ENCODE results near the gene TNFRSF11A.
A peak's percentile ranks its signal among the peaks of the same experiment; 100 is the strongest.

The TNFRSF11A gene

GRCh38 chr18:62348474-62348873 is 23.4 kb downstream of the TNFRSF11A start:
- Histone ChIP-seq H3K14ac (ENCODE audit: low read length) (no peak overlapping the region), H2BK5ac (ENCODE audit: low read length) (no peak overlapping the region), H3K4me3 (ENCODE audit: low read length in 2 of 2) (no peak overlapping the region), H3K79me1 (ENCODE audit: low read depth, low read length) (no peaks in the 10 kb centered on the region), H3K4ac (ENCODE audit: low read length) (no peak overlapping the region), H3K27me3 (ENCODE audit: control insufficient read depth in 3 of 3, insufficient read depth in 3 of 3, low read depth in 1 of 3, low read length in 3 of 3) (peaks cover 0 to 3% (median 0%) of the 10 kb centered on the region in 3 experiments), H3K4me2 (ENCODE audit: insufficient read depth, low read length, poor library complexity, severe bottlenecking) (no peak overlapping the region), H4K8ac (ENCODE audit: low read depth, low read length) (no peak overlapping the region), H4K91ac (ENCODE audit: low read depth, low read length, poor library complexity) (no peak overlapping the region), H3K27ac (replicated peaks; ENCODE audit: low read length) (no peak overlapping the region), H3K4me1 (ENCODE audit: control insufficient read depth in 2 of 2, insufficient read depth in 1 of 2, low read depth in 1 of 2, low read length in 2 of 2) (peaks cover 8 to 12% of the 10 kb centered on the region in 2 donors), H2BK120ac (ENCODE audit: low read depth, low read length) (no peak overlapping the region), H2BK15ac (ENCODE audit: low read length) (no peak overlapping the region), H3K9ac (ENCODE audit: low read depth, low read length, poor library complexity) (no peak overlapping the region), H3K36me3 (replicated peaks in 1 of 2; ENCODE audit: control insufficient read depth in 2 of 2, insufficient read depth in 2 of 2, low read length in 2 of 2) (no peaks in the 10 kb centered on the region), H3K23ac (ENCODE audit: low read depth, low read length, poor library complexity) (no peak overlapping the region), H2AK5ac (ENCODE audit: low read depth, low read length) (no peak overlapping the region), H3K18ac (ENCODE audit: low read length) (no peak overlapping the region), H3K9me3 (replicated peaks in 1 of 2; ENCODE audit: control insufficient read depth in 2 of 2, insufficient read depth in 1 of 2, low read depth in 1 of 2, low read length in 2 of 2) (no peaks in the 10 kb centered on the region), H2AFZ (ENCODE audit: low read length) (no peak overlapping the region), H2BK12ac (ENCODE audit: low read length) (no peak overlapping the region)
- no peak for DNase-seq (ENCODE audit: low spot score)
- no CpG with 5 or more reads among the region's 4 CpGs for WGBS, 2 donors (ENCODE audit: extremely low coverage in 2 of 2, insufficient read length in 2 of 2, insufficient replicate concordance in 1 of 2)

GRCh38 chr18:62353170-62353569 is 28.1 kb downstream of the TNFRSF11A start:
- no peaks in the 10 kb centered on the region for H3K9me3 ChIP-seq (replicated peaks in 1 of 2; ENCODE audit: control insufficient read depth in 2 of 2, insufficient read depth in 1 of 2, low read depth in 1 of 2, low read length in 2 of 2)
- H3K18ac ChIP-seq (ENCODE audit: low read length): no peak overlapping the region
- H3K4ac ChIP-seq (ENCODE audit: low read length): no peak overlapping the region
- no peak overlapping the region for H2BK12ac ChIP-seq (ENCODE audit: low read length)
- H4K8ac ChIP-seq (ENCODE audit: low read depth, low read length): no peak overlapping the region
- H2BK5ac ChIP-seq (ENCODE audit: low read length): no peak overlapping the region
- DNase-seq (ENCODE audit: low spot score): no peak
- no peak overlapping the region for H3K27ac ChIP-seq (replicated peaks; ENCODE audit: low read length)
- no peak overlapping the region for H4K91ac ChIP-seq (ENCODE audit: low read depth, low read length, poor library complexity)
- WGBS, 2 donors (ENCODE audit: extremely low coverage in 2 of 2, insufficient read length in 2 of 2, insufficient replicate concordance in 1 of 2): no CpG with 5 or more reads among the region's 7 CpGs
- H3K4me2 ChIP-seq (ENCODE audit: insufficient read depth, low read length, poor library complexity, severe bottlenecking): no peak overlapping the region
- H3K9ac ChIP-seq (ENCODE audit: low read depth, low read length, poor library complexity): no peak overlapping the region
- H3K4me3 ChIP-seq (ENCODE audit: low read length in 2 of 2): no peak overlapping the region
- H3K27me3 ChIP-seq (ENCODE audit: control insufficient read depth in 3 of 3, insufficient read depth in 3 of 3, low read depth in 1 of 3, low read length in 3 of 3): no peaks in the 10 kb centered on the region
- no peak overlapping the region for H2BK15ac ChIP-seq (ENCODE audit: low read length)
- H3K23ac ChIP-seq (ENCODE audit: low read depth, low read length, poor library complexity): no peak overlapping the region
- no peak overlapping the region for H2AK5ac ChIP-seq (ENCODE audit: low read depth, low read length)
- H2BK120ac ChIP-seq (ENCODE audit: low read depth, low read length): no peak overlapping the region
- no peak overlapping the region for H2AFZ ChIP-seq (ENCODE audit: low read length)
- H3K4me1 ChIP-seq (ENCODE audit: control insufficient read depth in 2 of 2, insufficient read depth in 1 of 2, low read depth in 1 of 2, low read length in 2 of 2): no peaks in the 10 kb centered on the region
- H3K36me3 ChIP-seq (replicated peaks in 1 of 2; ENCODE audit: control insufficient read depth in 2 of 2, insufficient read depth in 2 of 2, low read length in 2 of 2): no peaks in the 10 kb centered on the region
- no peak overlapping the region for H3K14ac ChIP-seq (ENCODE audit: low read length)
- no peaks in the 10 kb centered on the region for H3K79me1 ChIP-seq (ENCODE audit: low read depth, low read length)

- Histone ChIP-seq H3K23ac (ENCODE audit: low read depth, low read length, poor library complexity) (no peak overlapping the region), H3K4me2 (ENCODE audit: insufficient read depth, low read length, poor library complexity, severe bottlenecking) (no peak overlapping the region), H3K18ac (ENCODE audit: low read length) (peak overlapping the region; percentile 89), H2BK120ac (ENCODE audit: low read depth, low read length) (no peak overlapping the region), H4K91ac (ENCODE audit: low read depth, low read length, poor library complexity) (peak overlapping the region; percentile 88), H2BK12ac (ENCODE audit: low read length) (no peak overlapping the region), H2AK5ac (ENCODE audit: low read depth, low read length) (peak overlapping the region; percentile 79), H3K9ac (ENCODE audit: low read depth, low read length, poor library complexity) (no peak overlapping the region), H3K79me1 (ENCODE audit: low read depth, low read length) (no peaks in the 10 kb centered on the region), H3K4ac (ENCODE audit: low read length) (peak overlapping the region; percentile 80), H2BK5ac (ENCODE audit: low read length) (no peak overlapping the region), H2AFZ (ENCODE audit: low read length) (no peak overlapping the region), H3K36me3 (replicated peaks in 1 of 2; ENCODE audit: control insufficient read depth in 2 of 2, insufficient read depth in 2 of 2, low read length in 2 of 2) (no peaks in the 10 kb centered on the region), H2BK15ac (ENCODE audit: low read length) (peak overlapping the region; percentile 32), H3K9me3 (replicated peaks in 1 of 2; ENCODE audit: control insufficient read depth in 2 of 2, insufficient read depth in 1 of 2, low read depth in 1 of 2, low read length in 2 of 2) (no peaks in the 10 kb centered on the region), H3K27ac (replicated peaks; ENCODE audit: low read length) (no peak overlapping the region), H3K14ac (ENCODE audit: low read length) (peak overlapping the region; percentile 83), H3K4me3 (ENCODE audit: low read length in 2 of 2) (no peak overlapping the region), H3K27me3 (ENCODE audit: control insufficient read depth in 3 of 3, insufficient read depth in 3 of 3, low read depth in 1 of 3, low read length in 3 of 3) (no peaks in the 10 kb centered on the region), H3K4me1 (ENCODE audit: control insufficient read depth in 2 of 2, insufficient read depth in 1 of 2, low read depth in 1 of 2, low read length in 2 of 2) (no peaks in the 10 kb centered on the region), H4K8ac (ENCODE audit: low read depth, low read length) (peak overlapping the region; percentile 72)
- no CpG with 5 or more reads among the region's 29 CpGs for WGBS, 2 donors (ENCODE audit: extremely low coverage in 2 of 2, insufficient read length in 2 of 2, insufficient replicate concordance in 1 of 2)
- DNase-seq (ENCODE audit: low spot score): no peak
These were observed 29.0 kb downstream of the TNFRSF11A start for GRCh38 chr18:62354151-62354550.

GRCh38 chr18:62357079-62357719 is 32.1 kb downstream of the TNFRSF11A start:
- no peak overlapping the region for H2AFZ ChIP-seq (ENCODE audit: low read length)
- no peak overlapping the region for H3K4ac ChIP-seq (ENCODE audit: low read length)
- no peaks in the 10 kb centered on the region for H3K4me1 ChIP-seq (ENCODE audit: control insufficient read depth in 2 of 2, insufficient read depth in 1 of 2, low read depth in 1 of 2, low read length in 2 of 2)
- H4K91ac ChIP-seq (ENCODE audit: low read depth, low read length, poor library complexity): no peak overlapping the region
- no peak overlapping the region for H2BK15ac ChIP-seq (ENCODE audit: low read length)
- H2AK5ac ChIP-seq (ENCODE audit: low read depth, low read length): no peak overlapping the region
- no peaks in the 10 kb centered on the region for H3K36me3 ChIP-seq (replicated peaks in 1 of 2; ENCODE audit: control insufficient read depth in 2 of 2, insufficient read depth in 2 of 2, low read length in 2 of 2)
- H3K27me3 ChIP-seq (ENCODE audit: control insufficient read depth in 3 of 3, insufficient read depth in 3 of 3, low read depth in 1 of 3, low read length in 3 of 3): no peaks in the 10 kb centered on the region
- H3K18ac ChIP-seq (ENCODE audit: low read length): no peak overlapping the region
- WGBS, 2 donors (ENCODE audit: extremely low coverage in 2 of 2, insufficient read length in 2 of 2, insufficient replicate concordance in 1 of 2): no CpG with 5 or more reads among the region's 5 CpGs
- no peak overlapping the region for H2BK120ac ChIP-seq (ENCODE audit: low read depth, low read length)
- no peak overlapping the region for H3K4me3 ChIP-seq (ENCODE audit: low read length in 2 of 2)
- no peak overlapping the region for H3K4me2 ChIP-seq (ENCODE audit: insufficient read depth, low read length, poor library complexity, severe bottlenecking)
- no peak for DNase-seq (ENCODE audit: low spot score)
- H3K27ac ChIP-seq (replicated peaks; ENCODE audit: low read length): no peak overlapping the region
- H4K8ac ChIP-seq (ENCODE audit: low read depth, low read length): no peak overlapping the region
- H3K14ac ChIP-seq (ENCODE audit: low read length): no peak overlapping the region
- no peak overlapping the region for H2BK12ac ChIP-seq (ENCODE audit: low read length)
- H3K9ac ChIP-seq (ENCODE audit: low read depth, low read length, poor library complexity): no peak overlapping the region
- no peak overlapping the region for H3K23ac ChIP-seq (ENCODE audit: low read depth, low read length, poor library complexity)
- no peaks in the 10 kb centered on the region for H3K9me3 ChIP-seq (replicated peaks in 1 of 2; ENCODE audit: control insufficient read depth in 2 of 2, insufficient read depth in 1 of 2, low read depth in 1 of 2, low read length in 2 of 2)
- no peaks in the 10 kb centered on the region for H3K79me1 ChIP-seq (ENCODE audit: low read depth, low read length)
- no peak overlapping the region for H2BK5ac ChIP-seq (ENCODE audit: low read length)

Data from neuronal stem cell (in vitro differentiated cells).